Heart right ventricle (tissue), 16 donors: ENCODE measurements around the gene MBL2. TPM values are rescaled to one million over a fixed set of nuclear protein-coding genes. Genes with fewer than 3 reads are reported as not detected.

Experiments used
- ATAC-seq, 8 donors: fragments of 200-7000 bp; cut with Tn5 transposase; one replicate each; pipeline ENCODE4 v1.9.1; 2020; ENCODE audit warnings: mild to moderate bottlenecking in 8 of 8, moderate library complexity in 8 of 8, moderate number of reproducible peaks in 1 of 8
- DNase-seq, 2 donors: peaks; one replicate each; pipeline ENCODE4 v3.0.0-alpha.2; 2020
- H3K27ac ChIP-seq, 10 donors: fragments of 200-600 bp; sonication (generic) in 2 of 10; one replicate each; pipeline versions ENCODE4 v1.5.0 to v1.8.0; 2020 to 2022; ENCODE audit warnings: mild to moderate bottlenecking in 3 of 10
- H3K27me3 ChIP-seq, 7 donors: fragments of 200-600 bp; one replicate each; pipeline ENCODE4 v1.8.0; 2021 to 2022; ENCODE audit warnings: mild to moderate bottlenecking in 2 of 7
- H3K36me3 ChIP-seq, 9 donors: fragments of 200-600 bp; sonication (generic) in 1 of 9; one replicate each; pipeline versions ENCODE4 v1.5.0 to v1.8.0; 2020 to 2022; ENCODE audit warnings: mild to moderate bottlenecking in 2 of 9
- H3K4me1 ChIP-seq, 9 donors: fragments of 200-600 bp; sonication (generic) in 1 of 9; one replicate each; pipeline versions ENCODE4 v1.5.0 to v1.8.0; 2020 to 2022; ENCODE audit warnings: mild to moderate bottlenecking in 4 of 9
- H3K4me3 ChIP-seq, 10 donors: fragments of 200-600 bp; sonication (generic) in 2 of 10; one replicate each; pipeline versions ENCODE4 v1.5.0 to v1.8.0; 2020 to 2022; ENCODE audit warnings: mild to moderate bottlenecking in 7 of 10, moderate library complexity in 2 of 10
- H3K9me3 ChIP-seq, 11 donors: fragments of 200-600 bp in 10 of 11; sonication (generic) in 2 of 11; one replicate each; pipeline versions ENCODE4 v1.5.0 to v1.8.0; 2013 to 2022; ENCODE audit warnings: mild to moderate bottlenecking in 2 of 11, control low read depth in 1 of 11, moderate library complexity in 1 of 11
- WGBS, 2 donors: extraction: QIAGEN DNeasy Blood & Tissue Kit; methylation state at CpG; one replicate each; pipeline ENCODE4 v1.1.7; 2013; ENCODE audit warnings: inconsistent platforms in 1 of 2; 5-methylcytosine and 5-hydroxymethylcytosine counted together
- intact Hi-C, 10 donors: fragments of 100-400 bp; cut with DNase I; formaldehyde crosslinking; loops; one replicate each; pipeline versions ENCODE4 v1.11.1 to v1.14.2; 2022
- polyA plus RNA-seq, 2 donors: library from polyadenylated mRNA; stranded (reverse); fragments of 200-250 nt; gene quantifications; one replicate each; pipeline ENCODE4 v1.2.3, GENCODE V29; 2013
- total RNA-seq, 10 donors: library from RNA; stranded (reverse); fragmentation: NEBNext Ultra II Directional in 3 of 10; extraction: Animal tissue kit (Norgen Biotek cat#: 25700) in 3 of 10; gene quantifications; one replicate each; pipeline versions ENCODE4 v1.2.1 to v1.2.4, GENCODE V29; 2021 to 2023
- TF ChIP-seq, protein P1 (sequence below), 9 donors: fragments of 200-600 bp; sonication (generic) in 2 of 9; IDR thresholded peaks; one replicate each; pipeline versions ENCODE4 v1.5.0 to v1.8.0; 2021 to 2022; ENCODE audit warnings: antibody characterized with exemption in 9 of 9, mild to moderate bottlenecking in 5 of 9, moderate library complexity in 1 of 9
- donor health status: Arrhythmogenic right ventricular cardiomyopathy.
- donor health status: ischemic (EF 13 %, LVEDD 7.1; RV severe dilation, severe dysfunction).
- donor health status: healthy with polysubstance abuse.
- donor health status: DM: no; HTN: yes; CAD: no.
- donor health status: DM: no; HTN: no; CAD: no.
- donor health status: ischemic (EF 25% LVEDD 6.9; RV normal size, moderate dysfunction).
- donor health status: ischemic (EF 25% LVEDD 5.7; RV mildly dilated, moderate dysfunction).
- donor health status: healthy.
- donor health status: DM: yes; HTN: yes; CAD: no.
- donor health status: Ischemic cardiomyopathy.
- donor health status: ischemic (EF 35%, LVEDD 5.7; RV mildly dilated, moderate dysfunction).
- donor health status: nonischemic (EF 11% LVEDD 7.7; RV severe dilation, severe dysfunction).
- donor health status: DM: yes; HTN: yes; CAD: no.
- donor health status: PGD.
- donor health status: ischemic (EF 29% LVEDD 5.4; RV normal size, mild dysfunction).
- donor health status: nonischemic (EF 23%, LVEDD 6.1; RV moderate dilation, normal function).

MBL2 gene
- total and polyA plus RNA-seq, 12 donors, result not detected

DNA sequence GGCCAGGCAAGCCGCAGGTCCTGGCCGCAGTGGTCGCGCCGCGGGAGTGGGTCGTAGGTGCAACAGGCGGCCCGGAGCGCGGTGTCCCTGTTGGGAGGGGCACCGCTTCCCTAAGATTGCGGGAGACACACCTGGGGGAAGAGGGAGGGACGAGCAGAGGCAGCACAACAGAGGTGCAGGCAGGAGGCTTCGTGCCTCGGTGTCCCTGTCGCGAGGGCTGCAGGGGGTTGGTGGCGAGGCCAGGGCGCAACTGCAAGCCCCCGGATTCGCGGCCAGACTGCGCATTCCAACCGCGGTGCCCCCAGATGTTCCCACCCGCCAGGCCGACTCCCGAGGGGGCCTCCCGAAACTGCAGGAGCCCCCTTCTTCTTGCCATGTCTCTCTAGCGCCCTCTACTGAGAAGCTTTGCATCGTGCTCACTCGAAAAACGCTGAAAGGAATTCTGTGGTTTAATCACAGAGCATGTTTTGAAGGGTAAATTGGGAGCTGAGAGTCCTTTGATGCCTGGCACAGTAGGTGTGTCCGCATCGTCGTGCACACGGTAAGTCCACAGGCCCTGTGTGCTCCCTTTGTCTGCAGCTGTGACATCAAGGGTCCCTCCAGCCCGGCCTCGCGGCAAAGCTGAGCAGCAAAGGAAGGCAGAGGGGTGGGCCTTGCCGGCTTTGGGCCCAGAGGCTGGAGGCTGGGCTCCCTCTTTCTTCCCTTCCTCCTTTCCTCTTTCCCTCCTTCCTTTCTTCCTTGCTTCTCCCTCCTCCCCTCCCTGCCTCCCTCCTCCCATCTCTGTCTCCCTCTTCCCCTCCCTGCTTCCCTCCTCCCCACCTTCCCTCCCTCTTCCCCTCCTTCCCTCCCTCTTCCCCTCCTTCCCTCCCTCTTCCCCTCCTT is 6.2 kb upstream of the MBL2 start:
- Histone ChIP-seq H3K36me3 (no peaks in the 10 kb centered on the region), H3K27me3 (peaks cover 0 to 22% (median 16%) of the 10 kb centered on the region in 7 donors), H3K27ac (no peak overlapping the region), H3K4me3 (no peak overlapping the region), H3K4me1 (no peaks in the 10 kb centered on the region), H3K9me3 (no peaks in the 10 kb centered on the region)
- 38 to 39% methylated on average over 42 of the region's 42 CpGs for WGBS, 2 donors
- intact Hi-C loops, result loop anchor here in 1 of 10 donors (2.0 kb wide), 1 partner anchor 38 kb away; no protein-coding TSS in a partner anchor
- TF ChIP-seq, protein P1, sequence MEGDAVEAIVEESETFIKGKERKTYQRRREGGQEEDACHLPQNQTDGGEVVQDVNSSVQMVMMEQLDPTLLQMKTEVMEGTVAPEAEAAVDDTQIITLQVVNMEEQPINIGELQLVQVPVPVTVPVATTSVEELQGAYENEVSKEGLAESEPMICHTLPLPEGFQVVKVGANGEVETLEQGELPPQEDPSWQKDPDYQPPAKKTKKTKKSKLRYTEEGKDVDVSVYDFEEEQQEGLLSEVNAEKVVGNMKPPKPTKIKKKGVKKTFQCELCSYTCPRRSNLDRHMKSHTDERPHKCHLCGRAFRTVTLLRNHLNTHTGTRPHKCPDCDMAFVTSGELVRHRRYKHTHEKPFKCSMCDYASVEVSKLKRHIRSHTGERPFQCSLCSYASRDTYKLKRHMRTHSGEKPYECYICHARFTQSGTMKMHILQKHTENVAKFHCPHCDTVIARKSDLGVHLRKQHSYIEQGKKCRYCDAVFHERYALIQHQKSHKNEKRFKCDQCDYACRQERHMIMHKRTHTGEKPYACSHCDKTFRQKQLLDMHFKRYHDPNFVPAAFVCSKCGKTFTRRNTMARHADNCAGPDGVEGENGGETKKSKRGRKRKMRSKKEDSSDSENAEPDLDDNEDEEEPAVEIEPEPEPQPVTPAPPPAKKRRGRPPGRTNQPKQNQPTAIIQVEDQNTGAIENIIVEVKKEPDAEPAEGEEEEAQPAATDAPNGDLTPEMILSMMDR (IDR thresholded peaks at IDR 0.05), result peak in 8 of 9 donors; percentile 9 to 57 (median 46)
- no peak for ATAC-seq
- DNase-seq, result no peak

DNA sequence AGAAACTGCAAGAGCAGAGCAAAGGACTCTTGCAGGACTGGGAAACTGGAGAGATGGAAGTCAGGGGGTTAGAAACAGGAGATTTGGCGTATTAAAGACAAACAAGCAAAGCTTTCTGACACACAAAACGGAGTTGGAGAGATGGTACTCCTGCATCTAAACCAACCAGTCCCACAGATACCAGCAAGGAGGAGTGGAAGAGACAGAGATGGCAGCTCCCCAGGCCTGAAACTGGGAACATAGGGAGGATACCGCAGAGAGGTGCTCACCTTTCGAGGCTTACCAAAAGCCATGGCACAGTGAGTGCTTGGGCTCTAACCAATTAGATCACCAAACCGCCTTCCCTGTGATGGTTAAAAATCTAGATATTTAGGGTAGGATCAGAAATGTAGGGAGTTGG is 4.8 kb upstream of the MBL2 start:
- Histone ChIP-seq H3K36me3 (no peaks in the 10 kb centered on the region), H3K4me3 (no peak overlapping the region), H3K4me1 (no peaks in the 10 kb centered on the region), H3K27ac (no peak overlapping the region), H3K9me3 (no peaks in the 10 kb centered on the region), H3K27me3 (peaks cover 0 to 22% (median 16%) of the 10 kb centered on the region in 7 donors)
- DNase-seq (no peak), ATAC-seq (no peak)
- intact Hi-C loops, result no loop called here
- WGBS, 2 donors, result 91 to 93% methylated on average over 5 of the region's 5 CpGs
- TF ChIP-seq, protein P1 (IDR thresholded peaks at IDR 0.05), result no peak

DNA sequence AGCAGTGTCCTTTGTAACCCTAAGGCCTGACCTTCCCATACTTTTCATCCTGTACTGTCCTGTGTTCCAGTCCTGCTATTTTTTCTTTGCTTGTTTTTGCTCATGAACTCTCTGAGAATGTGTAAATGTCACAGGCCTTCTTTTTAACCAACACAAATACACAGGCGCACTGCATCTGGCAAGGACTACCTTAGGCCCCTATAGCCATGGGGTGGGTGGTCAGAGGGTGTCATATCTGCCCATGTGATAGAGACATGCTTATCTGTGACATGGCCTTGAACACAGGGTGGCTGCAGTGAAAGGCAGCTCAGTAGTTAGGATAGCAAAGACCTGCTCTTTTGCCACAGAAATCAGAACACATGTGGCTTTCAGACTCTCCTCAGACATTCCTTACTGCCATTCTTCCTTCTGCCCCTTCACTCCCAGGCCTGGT is 3.9 kb upstream of the MBL2 start:
- H3K4me3 ChIP-seq, result no peak overlapping the region
- intact Hi-C loops, result no loop called here
- 0% methylated on average over 1 of the region's 1 CpG for WGBS, 2 donors
- H3K27ac ChIP-seq, result no peak overlapping the region
- no peaks in the 10 kb centered on the region for H3K4me1 ChIP-seq
- H3K9me3 ChIP-seq, result no peaks in the 10 kb centered on the region
- ATAC-seq, result no peak
- TF ChIP-seq, protein P1 (IDR thresholded peaks at IDR 0.05), result no peak
- H3K27me3 ChIP-seq, result peaks cover 0 to 22% (median 16%) of the 10 kb centered on the region in 7 donors
- no peaks in the 10 kb centered on the region for H3K36me3 ChIP-seq
- DNase-seq, result no peak

DNA sequence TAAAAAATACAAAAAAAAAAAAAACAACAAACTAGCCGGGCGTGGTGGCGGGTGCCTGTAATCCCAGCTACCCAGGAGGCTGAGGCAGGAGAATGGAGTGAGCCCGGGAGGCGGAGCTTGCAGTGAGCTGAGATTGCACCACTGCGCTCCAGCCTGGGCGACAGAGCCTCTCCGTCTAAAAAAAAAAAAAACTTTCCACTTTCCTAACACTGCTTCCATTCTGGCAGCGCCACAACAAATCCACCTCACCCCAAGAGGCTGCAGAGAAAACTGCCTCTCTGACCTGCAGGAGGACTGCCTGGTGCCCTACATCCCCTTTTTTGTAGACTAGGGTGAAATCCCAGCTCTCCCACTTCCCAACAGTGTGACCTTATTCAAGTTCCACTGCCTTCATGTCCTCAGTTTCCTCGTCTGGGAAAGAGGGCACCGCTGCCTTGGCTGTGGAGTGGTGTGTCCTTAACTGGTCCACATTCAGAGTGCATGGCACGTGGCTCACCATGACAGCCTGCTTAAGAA is 2.6 kb upstream of the MBL2 start:
- H3K4me3 ChIP-seq, result no peak overlapping the region
- TF ChIP-seq, protein P1 (IDR thresholded peaks at IDR 0.05), result no peak
- intact Hi-C loops, result no loop called here
- H3K4me1 ChIP-seq, result no peaks in the 10 kb centered on the region
- DNase-seq (no peak), ATAC-seq (no peak)
- no peak overlapping the region for H3K27ac ChIP-seq
- H3K9me3 ChIP-seq, result no peaks in the 10 kb centered on the region
- 91 to 94% methylated on average over 12 of the region's 12 CpGs for WGBS, 2 donors
- H3K27me3 ChIP-seq, result peaks cover 0 to 22% (median 16%) of the 10 kb centered on the region in 7 donors
- H3K36me3 ChIP-seq, result no peaks in the 10 kb centered on the region
